Mucosa of descending colon (tissue), 3 donors: ENCODE data around the gene GRM4. TPM values are rescaled to one million over a fixed set of nuclear protein-coding genes. Genes with fewer than 3 reads are reported as not detected.

ENCODE experiments used
- ATAC-seq: fragments of 200-7000 bp; cut with Tn5 transposase; one replicate; pipeline ENCODE4 v1.9.1; 2020; ENCODE audit warnings: mild to moderate bottlenecking, moderate library complexity
- DNase-seq, 3 donors: peaks; one replicate each; pipeline ENCODE4 v3.0.0-alpha.2; 2020
- H3K36me3 ChIP-seq: fragments of 200-600 bp; one replicate; pipeline ENCODE4 v1.8.0; 2021; ENCODE audit warnings: low read depth, mild to moderate bottlenecking
- H3K4me1 ChIP-seq: fragments of 200-600 bp; one replicate; pipeline ENCODE4 v1.8.0; 2021; ENCODE audit warnings: low read depth, mild to moderate bottlenecking
- H3K4me3 ChIP-seq: fragments of 200-600 bp; one replicate; pipeline ENCODE4 v1.8.0; 2021; ENCODE audit warnings: mild to moderate bottlenecking
- H3K9me3 ChIP-seq: fragments of 200-600 bp; one replicate; pipeline ENCODE4 v1.8.0; 2021; ENCODE audit warnings: mild to moderate bottlenecking
- CTCF ChIP-seq: fragments of 200-600 bp; IDR thresholded peaks from one replicate; pipeline ENCODE4 v1.8.0; 2022; ENCODE audit warnings: antibody characterized with exemption, mild to moderate bottlenecking
- intact Hi-C, 2 donors: fragments of 100-400 bp; cut with DNase I in 1 of 2; cut with micrococcal nuclease in 1 of 2; formaldehyde crosslinking; loops; one replicate each; pipeline versions ENCODE4 v1.11.0 to v1.11.1; 2022; cut with DNase I, micrococcal nuclease
- total RNA-seq, 3 donors: library from RNA; stranded (reverse); fragmentation: NEBNext Ultra II Directional in 2 of 3; extraction: Animal tissue kit (Norgen Biotek cat#: 25700) in 2 of 3; gene quantifications; one replicate each; pipeline versions ENCODE4 v1.2.1 to v1.2.4, GENCODE V29; 2021 to 2023
- donor health status: DM: no; HTN: no; CAD: no; lungs with moderate emphysema.
- donor health status: DM: no; HTN: no; CAD: no.
- donor health status: DM: no; HTN: yes; CAD: no.

GRM4 gene
- total RNA-seq, 3 donors from 2014 or later = 0.22 to 0.25 TPM; not detected in 1

- Histone ChIP-seq H3K36me3 (no peaks in the 10 kb centered on the region), H3K4me3 (no peak overlapping the region), H3K9me3 (no peaks in the 10 kb centered on the region), H3K4me1 (no peaks in the 10 kb centered on the region)
- no peak for TF ChIP-seq CTCF
- intact Hi-C loops = no loop called here
- ATAC-seq (no peak), DNase-seq (no peak)
These were observed 104.5 kb downstream of the GRM4 start for GRCh38 chr6:34041385-34041784.

- Histone ChIP-seq H3K4me3 (no peak overlapping the region), H3K9me3 (no peaks in the 10 kb centered on the region), H3K36me3 (no peaks in the 10 kb centered on the region), H3K4me1 (no peaks in the 10 kb centered on the region)
- intact Hi-C loops = no loop called here
- TF ChIP-seq CTCF = no peak
- ATAC-seq (no peak), DNase-seq (no peak)
These were observed 105.9 kb downstream of the GRM4 start for GRCh38 chr6:34039943-34040342.

- Histone ChIP-seq H3K4me3 (no peak overlapping the region), H3K4me1 (no peaks in the 10 kb centered on the region), H3K36me3 (no peaks in the 10 kb centered on the region), H3K9me3 (no peaks in the 10 kb centered on the region)
- no peak for DNase-seq
- no peak for ATAC-seq
- TF ChIP-seq CTCF = no peak
- intact Hi-C loops = no loop called here
These were observed 108.7 kb downstream of the GRM4 start for GRCh38 chr6:34037151-34037550.

GRCh38 chr6:34036357-34037069 is 109.4 kb downstream of the GRM4 start:
- no peak for DNase-seq
- Histone ChIP-seq H3K36me3 (no peaks in the 10 kb centered on the region), H3K9me3 (no peaks in the 10 kb centered on the region), H3K4me3 (no peak overlapping the region), H3K4me1 (no peaks in the 10 kb centered on the region)
- no peak for TF ChIP-seq CTCF
- intact Hi-C loops = no loop called here
- no peak for ATAC-seq

GRCh38 chr6:34035704-34036356 is 110.1 kb downstream of the GRM4 start:
- ATAC-seq = no peak

More at GRCh38 chr6:34035704-34036356, 110.1 kb downstream of the GRM4 start:
- no peaks in the 10 kb centered on the region for H3K36me3 ChIP-seq
- no peaks in the 10 kb centered on the region for H3K4me1 ChIP-seq
- intact Hi-C loops = no loop called here
- DNase-seq = no peak
- no peak for TF ChIP-seq CTCF
- no peak overlapping the region for H3K4me3 ChIP-seq
- no peaks in the 10 kb centered on the region for H3K9me3 ChIP-seq
